Astrocyte (in vitro differentiated cells and primary cell): ENCODE results near the gene IFNAR1. TPM values are rescaled to one million over a fixed set of nuclear protein-coding genes. Genes with fewer than 3 reads are reported as not detected.

ENCODE experiments used
- DNase-seq: peaks from one replicate; pipeline ENCODE4 v3.0.0-alpha.2; 2010; ENCODE audit warnings: low read depth
- FAIRE-seq: peaks from 2 replicates; lab custom pipeline; 2011; peaks lifted over from hg19 to GRCh38; lab: Jason Lieb, UNC
- H2AFZ ChIP-seq: 2 replicates; pipeline ENCODE4 v1.6.0; 2012; ENCODE audit warnings: low read depth, low read length, inconsistent platforms
- H3K27ac ChIP-seq: 2 replicates; pipeline ENCODE4 v1.5.1; 2011; ENCODE audit warnings: low read depth, low read length, inconsistent platforms
- H3K27me3 ChIP-seq: 2 replicates; pipeline ENCODE4 v1.6.0; 2011; ENCODE audit warnings: low read length, inconsistent platforms; ENCODE audit not compliant: insufficient read depth
- H3K36me3 ChIP-seq: 2 replicates; pipeline ENCODE4 v1.5.1; 2011; ENCODE audit warnings: low read length, inconsistent platforms; ENCODE audit not compliant: insufficient read depth
- H3K4me1 ChIP-seq: 2 replicates; pipeline ENCODE4 v1.5.1; 2011; ENCODE audit warnings: low read length, inconsistent platforms; ENCODE audit not compliant: insufficient read depth
- H3K4me2 ChIP-seq: 2 replicates; pipeline ENCODE4 v1.6.0; 2012; ENCODE audit warnings: low read length, inconsistent platforms
- H3K4me3 ChIP-seq: 2 replicates; pipeline ENCODE4 v1.5.1; 2011; ENCODE audit warnings: low read depth, mild to moderate bottlenecking, low read length, inconsistent platforms; ENCODE audit not compliant: insufficient read depth
- H3K79me2 ChIP-seq: 2 replicates; pipeline ENCODE4 v1.6.0; 2012; ENCODE audit warnings: mild to moderate bottlenecking, low read length, inconsistent platforms; ENCODE audit not compliant: insufficient read depth
- H3K9ac ChIP-seq: 2 replicates; pipeline ENCODE4 v1.6.0; 2012; ENCODE audit warnings: mild to moderate bottlenecking, low read length, inconsistent platforms
- H3K9me3 ChIP-seq: 2 replicates; pipeline ENCODE4 v1.5.1; 2012; ENCODE audit warnings: low read depth, mild to moderate bottlenecking, low read length, inconsistent platforms; ENCODE audit not compliant: insufficient read depth
- H4K20me1 ChIP-seq: 2 replicates; pipeline ENCODE4 v1.6.0; 2012; ENCODE audit warnings: low read length, inconsistent platforms; ENCODE audit not compliant: insufficient read depth
- H3K27ac Mint-ChIP-seq: one replicate; pipeline ENCODE4 v1.8.0; 2021; ENCODE audit warnings: mild to moderate bottlenecking, mixed read lengths; ENCODE audit not compliant: unreplicated experiment
- H3K27me3 Mint-ChIP-seq: one replicate; pipeline ENCODE4 v1.8.0; 2021; ENCODE audit warnings: low read depth, mixed read lengths; ENCODE audit not compliant: unreplicated experiment
- H3K36me3 Mint-ChIP-seq: one replicate; pipeline ENCODE4 v1.8.0; 2021; ENCODE audit warnings: low read depth, mixed read lengths; ENCODE audit not compliant: unreplicated experiment
- H3K4me1 Mint-ChIP-seq: one replicate; pipeline ENCODE4 v1.8.0; 2021; ENCODE audit warnings: low read depth, mixed read lengths; ENCODE audit not compliant: unreplicated experiment
- H3K4me3 Mint-ChIP-seq: one replicate; pipeline ENCODE4 v1.8.0; 2021; ENCODE audit warnings: mild to moderate bottlenecking, moderate library complexity, mixed read lengths; ENCODE audit not compliant: unreplicated experiment
- H3K9me3 Mint-ChIP-seq: one replicate; pipeline ENCODE4 v1.8.0; 2021; ENCODE audit warnings: mild to moderate bottlenecking, mixed read lengths; ENCODE audit not compliant: unreplicated experiment
- EZH2 ChIP-seq: IDR thresholded peaks from 2 replicates; pipeline ENCODE4 v1.6.1; 2012; ENCODE audit warnings: mild to moderate bottlenecking, low read length, inconsistent platforms; ENCODE audit not compliant: insufficient read depth
- total RNA-seq: library from RNA; stranded (reverse); gene quantifications from 2 replicates; pipeline ENCODE4 v1.2.1, GENCODE V29; 2021
- TF ChIP-seq, protein P1 (sequence below): IDR thresholded peaks from 2 replicates; pipeline ENCODE4 v1.5.1; 2011; ENCODE audit warnings: low read depth, mild to moderate bottlenecking, inconsistent platforms, low read length, moderate library complexity; ENCODE audit not compliant: insufficient read depth

IFNAR1 gene
- total RNA-seq, 1 donor from 2014 or later: 44.0 TPM

DNA sequence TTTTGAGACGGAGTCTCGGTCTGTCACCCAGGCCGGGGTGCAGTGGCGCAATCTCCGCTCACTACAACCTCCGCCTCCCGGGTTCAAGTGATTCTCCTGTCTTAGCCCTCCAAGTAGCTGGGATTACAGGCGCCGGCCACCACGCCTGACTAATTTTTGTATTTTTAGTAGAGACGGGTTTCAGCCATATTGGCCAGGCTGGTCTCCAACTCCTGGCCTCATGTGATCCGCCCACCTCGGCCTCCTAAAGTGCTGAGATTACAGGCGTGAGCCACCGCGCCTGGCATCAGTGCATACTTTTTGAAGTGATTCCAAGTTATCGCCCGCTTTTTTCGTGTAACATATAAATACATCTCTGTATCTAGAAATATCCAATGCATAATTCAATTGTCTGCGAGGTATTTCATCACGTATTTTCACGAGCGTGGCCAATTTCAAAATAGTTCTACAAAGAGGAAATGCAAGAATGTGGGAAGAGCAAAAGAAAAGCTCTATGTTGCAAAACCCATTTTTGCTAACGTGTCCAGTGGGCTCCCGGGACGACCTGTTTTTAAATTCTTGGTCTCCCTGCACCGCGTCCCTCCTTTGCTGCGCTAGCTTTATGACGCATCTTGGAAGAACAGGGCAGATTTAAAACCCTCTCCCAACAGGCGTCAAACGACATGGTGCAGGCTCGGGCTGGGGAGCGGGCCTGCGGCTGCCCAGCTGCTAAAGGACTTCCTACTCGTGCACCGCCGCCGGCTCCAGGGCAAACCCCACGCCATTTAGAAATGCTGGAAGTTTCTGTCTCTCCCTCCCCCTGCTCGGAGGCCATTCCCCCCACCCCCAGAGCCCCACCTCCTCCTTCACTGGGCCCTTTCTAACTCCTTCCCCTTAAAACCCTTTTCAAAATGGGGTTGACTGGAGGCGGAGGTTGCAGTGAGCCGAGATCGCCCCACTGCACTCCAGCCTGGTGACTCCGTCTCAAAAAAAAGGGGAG is 77.5 kb downstream of the IFNAR1 start:
- peaks cover 18% of the 10 kb centered on the region for H3K4me1 Mint-ChIP-seq

DNA sequence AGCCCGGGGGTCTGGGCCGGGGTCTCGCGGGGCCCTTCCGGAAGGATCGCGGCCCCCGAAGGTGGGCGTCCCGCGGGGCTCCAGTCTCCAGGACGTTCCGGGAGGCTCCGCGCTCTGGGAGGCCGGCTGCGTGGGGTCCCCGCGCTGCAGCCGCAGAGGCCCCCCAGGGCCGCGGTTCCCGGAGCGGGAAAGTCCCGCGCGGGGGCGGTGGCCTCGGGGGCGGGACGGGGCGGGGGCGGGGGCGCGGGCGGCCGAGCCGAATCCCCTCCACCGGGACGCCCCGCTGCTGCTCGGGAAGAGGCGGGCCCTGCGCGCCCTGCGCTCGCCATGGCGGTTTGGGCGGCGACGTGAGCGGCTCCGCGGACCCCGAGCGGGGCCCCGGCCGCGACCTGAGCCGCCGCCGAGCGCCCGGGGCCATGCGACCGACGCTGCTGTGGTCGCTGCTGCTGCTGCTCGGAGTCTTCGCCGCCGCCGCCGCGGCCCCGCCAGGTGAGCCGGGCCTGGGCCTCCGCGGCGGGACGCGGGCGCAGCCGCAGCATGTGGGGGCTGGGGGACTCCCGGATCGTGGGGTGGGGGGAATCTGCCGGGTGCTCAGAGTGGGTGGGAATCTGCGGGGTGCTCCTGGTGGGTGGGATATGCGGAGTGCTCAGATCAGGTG is 78.5 kb downstream of the IFNAR1 start, which contains the start of gene IFNGR2:
Gene IFNGR2 (plus strand): TSS at position 286 of the 658 bp plus-strand sequence. CDS start 131 bp downstream, at position 417.
- TF ChIP-seq, protein P1, sequence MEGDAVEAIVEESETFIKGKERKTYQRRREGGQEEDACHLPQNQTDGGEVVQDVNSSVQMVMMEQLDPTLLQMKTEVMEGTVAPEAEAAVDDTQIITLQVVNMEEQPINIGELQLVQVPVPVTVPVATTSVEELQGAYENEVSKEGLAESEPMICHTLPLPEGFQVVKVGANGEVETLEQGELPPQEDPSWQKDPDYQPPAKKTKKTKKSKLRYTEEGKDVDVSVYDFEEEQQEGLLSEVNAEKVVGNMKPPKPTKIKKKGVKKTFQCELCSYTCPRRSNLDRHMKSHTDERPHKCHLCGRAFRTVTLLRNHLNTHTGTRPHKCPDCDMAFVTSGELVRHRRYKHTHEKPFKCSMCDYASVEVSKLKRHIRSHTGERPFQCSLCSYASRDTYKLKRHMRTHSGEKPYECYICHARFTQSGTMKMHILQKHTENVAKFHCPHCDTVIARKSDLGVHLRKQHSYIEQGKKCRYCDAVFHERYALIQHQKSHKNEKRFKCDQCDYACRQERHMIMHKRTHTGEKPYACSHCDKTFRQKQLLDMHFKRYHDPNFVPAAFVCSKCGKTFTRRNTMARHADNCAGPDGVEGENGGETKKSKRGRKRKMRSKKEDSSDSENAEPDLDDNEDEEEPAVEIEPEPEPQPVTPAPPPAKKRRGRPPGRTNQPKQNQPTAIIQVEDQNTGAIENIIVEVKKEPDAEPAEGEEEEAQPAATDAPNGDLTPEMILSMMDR: no peak
- no peak for TF ChIP-seq EZH2
- Mint-ChIP-seq H3K4me3 (peak within 1 kb of the TSS; percentile 94), H3K4me1 (peaks cover 18% of the 10 kb centered on the region), H3K9me3 (peaks cover 2% of the 10 kb centered on the region), H3K27me3 (peaks cover under 1% of the 10 kb centered on the region), H3K36me3 (peaks cover under 1% of the 10 kb centered on the region), H3K27ac (peak within 1 kb of the TSS; percentile 92)
- Histone ChIP-seq H3K27me3 (no peaks in the 10 kb centered on the region), H3K27ac (peak within 1 kb of the TSS; percentile 71), H3K9ac (peak within 1 kb of the TSS; percentile 82), H3K9me3 (no peaks in the 10 kb centered on the region), H3K79me2 (peaks cover 47% of the 10 kb centered on the region), H3K36me3 (no peaks in the 10 kb centered on the region), H3K4me2 (peak within 1 kb of the TSS; percentile 95), H4K20me1 (peaks cover 38% of the 10 kb centered on the region), H2AFZ (peak within 1 kb of the TSS; percentile 42), H3K4me1 (peaks cover 19% of the 10 kb centered on the region), H3K4me3 (peak within 1 kb of the TSS; percentile 68)
- DNase-seq: no peak
- FAIRE-seq: no peak

More for the DNA sequence above, 77.5 kb downstream of the IFNAR1 start:
- Histone ChIP-seq H4K20me1 (peaks cover 30% of the 10 kb centered on the region), H3K27ac (peak overlapping the region; percentile 34), H3K79me2 (peaks cover 38% of the 10 kb centered on the region), H3K4me1 (peaks cover 19% of the 10 kb centered on the region), H2AFZ (peak overlapping the region; percentile 42), H3K4me3 (no peak overlapping the region), H3K9me3 (no peaks in the 10 kb centered on the region), H3K36me3 (no peaks in the 10 kb centered on the region), H3K27me3 (no peaks in the 10 kb centered on the region), H3K4me2 (peak overlapping the region; percentile 95), H3K9ac (peak overlapping the region; percentile 62)
- Mint-ChIP-seq H3K27me3 (peaks cover 2% of the 10 kb centered on the region), H3K4me3 (peak overlapping the region; percentile 78), H3K36me3 (peaks cover 1% of the 10 kb centered on the region), H3K27ac (no peak overlapping the region), H3K9me3 (peaks cover 2% of the 10 kb centered on the region)
- DNase-seq: peak; percentile 35
- FAIRE-seq: no peak
- no peak for TF ChIP-seq EZH2
